SU-DHL-6 (cell line): ENCODE measurements around the gene FARS2.

ENCODE experiments used
- H2AFZ ChIP-seq: fragments of 200-600 bp; sonication (generic); 2 replicates; pipeline ENCODE4 v1.6.1; 2014; ENCODE audit warnings: low read depth, mild to moderate bottlenecking, moderate library complexity, mixed read lengths, antibody characterized with exemption, low read length; ENCODE audit not compliant: severe bottlenecking
- H3F3A ChIP-seq: fragments of 200-600 bp; shearing (Covaris generic); 2 replicates; pipeline ENCODE4 v1.6.0; 2016; ENCODE audit warnings: antibody characterized with exemption, mild to moderate bottlenecking; ENCODE audit not compliant: insufficient read depth
- H3K27ac ChIP-seq: fragments of 200-600 bp; sonication (generic); 2 replicates; pipeline ENCODE4 v1.5.1; 2016; ENCODE audit warnings: low read depth, mild to moderate bottlenecking, low read length, moderate library complexity, mixed read lengths
- H3K27me3 ChIP-seq: fragments of 200-600 bp; sonication (generic), shearing (Covaris generic); 2 replicates; pipeline ENCODE4 v1.6.0; 2014; ENCODE audit warnings: mild to moderate bottlenecking, low read length
- H3K36me3 ChIP-seq: fragments of 200-600 bp; sonication (generic); 2 replicates; pipeline ENCODE4 v1.6.1; 2014; ENCODE audit warnings: mild to moderate bottlenecking, low read length, mixed read lengths
- H3K4me2 ChIP-seq: fragments of 300-600, 200-600 bp; shearing (Covaris generic), sonication (generic); 2 replicates; pipeline ENCODE4 v1.6.0; 2014; ENCODE audit warnings: low read length, low read depth, mild to moderate bottlenecking; ENCODE audit not compliant: poor library complexity, severe bottlenecking
- H3K4me3 ChIP-seq: fragments of 200-600 bp; sonication (generic); 2 replicates; pipeline ENCODE4 v1.5.1; 2014; ENCODE audit warnings: antibody characterized with exemption, low read length, mild to moderate bottlenecking, mixed read lengths; ENCODE audit not compliant: insufficient read depth, poor library complexity, severe bottlenecking
- H3K79me2 ChIP-seq: fragments of 200-600 bp; sonication (generic); 2 replicates; pipeline ENCODE4 v1.6.1; 2014; ENCODE audit warnings: mild to moderate bottlenecking, low read length, moderate library complexity; ENCODE audit not compliant: insufficient read depth
- H3K9ac ChIP-seq: fragments of 200-600 bp; sonication (generic); 2 replicates; pipeline ENCODE4 v1.7.0; 2014; ENCODE audit warnings: mild to moderate bottlenecking, low read length
- H3K9me2 ChIP-seq: fragments of 200-600 bp; sonication (generic); replicated peaks from 2 replicates; pipeline ENCODE4 v1.6.1; 2014; ENCODE audit warnings: low read length; ENCODE audit not compliant: insufficient read depth
- H3K9me3 ChIP-seq: fragments of 200-600 bp; sonication (generic); 2 replicates; pipeline ENCODE4 v1.6.1; 2014; ENCODE audit warnings: low read length, mixed read lengths; ENCODE audit not compliant: insufficient read depth
- H4K20me1 ChIP-seq: fragments of 200-600 bp; sonication (generic); 2 replicates; pipeline ENCODE4 v1.6.1; 2014; ENCODE audit warnings: low read depth, mild to moderate bottlenecking, antibody characterized with exemption, low read length, moderate library complexity, mixed read lengths
- CTCF ChIP-seq: fragments of 200-600 bp; sonication (generic); IDR thresholded peaks from one replicate; pipeline ENCODE4 v1.5.1; 2017; ENCODE audit warnings: antibody characterized with exemption, mild to moderate bottlenecking, low read length, moderate library complexity; ENCODE audit not compliant: insufficient read depth, poor library complexity, severe bottlenecking
- EZH2phosphoT487 ChIP-seq: fragments of 200-600 bp; sonication (generic), shearing (Covaris generic); conservative IDR thresholded peaks from 2 replicates; pipeline ENCODE4 v1.6.1; 2018; ENCODE audit warnings: mild to moderate bottlenecking, antibody characterized with exemption, low read length, moderate library complexity, mixed read lengths

FARS2 gene

GRCh38 chr6:5762561-5762968 lies 501.3 kb downstream of the FARS2 start:
- Histone ChIP-seq H3F3A (no peaks in the 10 kb centered on the region), H3K36me3 (no peaks in the 10 kb centered on the region), H3K9ac (no peak overlapping the region), H3K9me3 (no peaks in the 10 kb centered on the region), H2AFZ (no peak overlapping the region), H4K20me1 (no peaks in the 10 kb centered on the region), H3K27me3 (no peaks in the 10 kb centered on the region), H3K4me2 (no peak overlapping the region), H3K27ac (no peak overlapping the region), H3K4me3 (no peak overlapping the region), H3K9me2 (no peaks in the 10 kb centered on the region), H3K79me2 (no peaks in the 10 kb centered on the region)
- TF ChIP-seq CTCF, result no peak
- no peak for TF ChIP-seq EZH2phosphoT487

DNA sequence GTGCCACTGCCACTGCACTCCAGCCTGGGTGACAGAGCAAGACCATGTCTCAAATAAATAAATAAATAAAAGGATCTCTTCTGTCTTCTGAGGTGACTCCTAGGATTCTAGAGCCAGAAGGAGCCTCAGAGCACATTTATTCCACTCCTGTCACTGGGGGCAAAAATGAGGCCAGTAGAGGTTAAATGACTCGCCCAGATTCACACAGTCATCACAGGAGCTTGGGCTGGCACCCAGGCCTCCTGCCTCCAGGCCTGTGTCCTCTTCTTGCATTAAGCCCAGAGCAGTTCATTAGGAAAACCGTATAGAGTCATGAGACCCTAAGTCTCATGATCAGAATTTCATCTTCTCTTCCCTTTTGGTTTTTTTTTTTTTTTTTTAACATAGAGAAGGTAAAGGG lies 502.1 kb downstream of the FARS2 start:
- no peak overlapping the region for H2AFZ ChIP-seq
- H3K4me2 ChIP-seq, result no peak overlapping the region
- no peak for TF ChIP-seq EZH2phosphoT487
- no peak for TF ChIP-seq CTCF
- H4K20me1 ChIP-seq, result no peaks in the 10 kb centered on the region
- no peaks in the 10 kb centered on the region for H3K9me2 ChIP-seq
- H3K79me2 ChIP-seq, result no peaks in the 10 kb centered on the region
- H3K9ac ChIP-seq, result no peak overlapping the region
- H3K27me3 ChIP-seq, result no peaks in the 10 kb centered on the region
- H3K9me3 ChIP-seq, result 0 out of 2 replicates have a peak, but pooled peaks cover 3% of the 10 kb centered on the region
- no peaks in the 10 kb centered on the region for H3K36me3 ChIP-seq
- H3F3A ChIP-seq, result no peaks in the 10 kb centered on the region
- no peak overlapping the region for H3K27ac ChIP-seq
- no peak overlapping the region for H3K4me3 ChIP-seq

GRCh38 chr6:5763871-5764270 lies 502.6 kb downstream of the FARS2 start:
- Histone ChIP-seq H3F3A (no peaks in the 10 kb centered on the region), H2AFZ (no peak overlapping the region), H4K20me1 (no peaks in the 10 kb centered on the region), H3K9me3 (0 out of 2 replicates have a peak, but pooled peaks cover 7% of the 10 kb centered on the region), H3K4me2 (no peak overlapping the region), H3K9ac (no peak overlapping the region), H3K79me2 (no peaks in the 10 kb centered on the region), H3K9me2 (no peaks in the 10 kb centered on the region), H3K27ac (no peak overlapping the region), H3K36me3 (no peaks in the 10 kb centered on the region), H3K27me3 (no peaks in the 10 kb centered on the region), H3K4me3 (no peak overlapping the region)
- no peak for TF ChIP-seq CTCF
- no peak for TF ChIP-seq EZH2phosphoT487
